HL-60 (cell line): Measurements from ENCODE around the gene SPACA4.
A peak's percentile ranks its signal among the peaks of the same experiment; 100 is the strongest.

Source experiments
- DNase-seq, 2 experiments: peaks; one replicate each; pipeline ENCODE4 v3.0.0-alpha.2; 2010 to 2020; ENCODE audit warnings: low read depth in 1 of 2, low spot score in 1 of 2
- H3K27ac ChIP-seq: fragments of 250-450 bp; sonication (Bioruptor Pico); replicated peaks from 2 replicates; pipeline ENCODE4 v1.5.1; 2020; ENCODE audit warnings: mild to moderate bottlenecking, moderate library complexity
- H3K27me3 ChIP-seq: fragments of 250-450 bp; sonication (Bioruptor Pico); 2 replicates; pipeline ENCODE4 v1.5.1; 2021; ENCODE audit warnings: mild to moderate bottlenecking, moderate library complexity; ENCODE audit not compliant: insufficient read depth, poor library complexity, severe bottlenecking
- H3K4me3 ChIP-seq: replicated peaks from 2 replicates; pipeline ENCODE4 v1.5.1; 2011; ENCODE audit warnings: mild to moderate bottlenecking, control low read depth, low read length; ENCODE audit not compliant: insufficient read depth
- GABPA ChIP-seq: IDR thresholded peaks from 2 replicates; pipeline ENCODE4 v1.6.1; 2012; ENCODE audit warnings: low read depth
- POLR2AphosphoS5 ChIP-seq: IDR thresholded peaks from 2 replicates; pipeline ENCODE4 v1.6.1; 2012; ENCODE audit warnings: low read depth
- SPI1 ChIP-seq: IDR thresholded peaks from 2 replicates; pipeline ENCODE4 v1.6.1; 2012; ENCODE audit warnings: low read depth, mild to moderate bottlenecking, borderline replicate concordance
- TF ChIP-seq, protein P1 (sequence below): IDR thresholded peaks from 2 replicates; pipeline ENCODE4 v1.6.1; 2012; ENCODE audit warnings: low read depth; ENCODE audit not compliant: insufficient replicate concordance
- TF ChIP-seq, protein P2 (sequence below): IDR thresholded peaks from one replicate; pipeline ENCODE4 v1.5.1; 2011; ENCODE audit warnings: low read length, control low read depth, inconsistent platforms; ENCODE audit not compliant: insufficient read depth

Gene SPACA4

GRCh38 chr19:48634424-48635262 is 28.1 kb downstream of the SPACA4 start:
- Histone ChIP-seq H3K4me3 (peak overlapping the region; percentile 87), H3K27me3 (no peaks in the 10 kb centered on the region), H3K27ac (peak overlapping the region; percentile 67)
- DNase-seq = peak; percentile 93 to 97
- TF ChIP-seq POLR2AphosphoS5 (peak; percentile 78), GABPA (peak; percentile 5; the same call in 1 of the 2 replicates), SPI1 (peak; percentile 15; the same call in 1 of the 2 replicates)
- TF ChIP-seq, protein P1, sequence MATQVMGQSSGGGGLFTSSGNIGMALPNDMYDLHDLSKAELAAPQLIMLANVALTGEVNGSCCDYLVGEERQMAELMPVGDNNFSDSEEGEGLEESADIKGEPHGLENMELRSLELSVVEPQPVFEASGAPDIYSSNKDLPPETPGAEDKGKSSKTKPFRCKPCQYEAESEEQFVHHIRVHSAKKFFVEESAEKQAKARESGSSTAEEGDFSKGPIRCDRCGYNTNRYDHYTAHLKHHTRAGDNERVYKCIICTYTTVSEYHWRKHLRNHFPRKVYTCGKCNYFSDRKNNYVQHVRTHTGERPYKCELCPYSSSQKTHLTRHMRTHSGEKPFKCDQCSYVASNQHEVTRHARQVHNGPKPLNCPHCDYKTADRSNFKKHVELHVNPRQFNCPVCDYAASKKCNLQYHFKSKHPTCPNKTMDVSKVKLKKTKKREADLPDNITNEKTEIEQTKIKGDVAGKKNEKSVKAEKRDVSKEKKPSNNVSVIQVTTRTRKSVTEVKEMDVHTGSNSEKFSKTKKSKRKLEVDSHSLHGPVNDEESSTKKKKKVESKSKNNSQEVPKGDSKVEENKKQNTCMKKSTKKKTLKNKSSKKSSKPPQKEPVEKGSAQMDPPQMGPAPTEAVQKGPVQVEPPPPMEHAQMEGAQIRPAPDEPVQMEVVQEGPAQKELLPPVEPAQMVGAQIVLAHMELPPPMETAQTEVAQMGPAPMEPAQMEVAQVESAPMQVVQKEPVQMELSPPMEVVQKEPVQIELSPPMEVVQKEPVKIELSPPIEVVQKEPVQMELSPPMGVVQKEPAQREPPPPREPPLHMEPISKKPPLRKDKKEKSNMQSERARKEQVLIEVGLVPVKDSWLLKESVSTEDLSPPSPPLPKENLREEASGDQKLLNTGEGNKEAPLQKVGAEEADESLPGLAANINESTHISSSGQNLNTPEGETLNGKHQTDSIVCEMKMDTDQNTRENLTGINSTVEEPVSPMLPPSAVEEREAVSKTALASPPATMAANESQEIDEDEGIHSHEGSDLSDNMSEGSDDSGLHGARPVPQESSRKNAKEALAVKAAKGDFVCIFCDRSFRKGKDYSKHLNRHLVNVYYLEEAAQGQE = no peak
- TF ChIP-seq, protein P2, sequence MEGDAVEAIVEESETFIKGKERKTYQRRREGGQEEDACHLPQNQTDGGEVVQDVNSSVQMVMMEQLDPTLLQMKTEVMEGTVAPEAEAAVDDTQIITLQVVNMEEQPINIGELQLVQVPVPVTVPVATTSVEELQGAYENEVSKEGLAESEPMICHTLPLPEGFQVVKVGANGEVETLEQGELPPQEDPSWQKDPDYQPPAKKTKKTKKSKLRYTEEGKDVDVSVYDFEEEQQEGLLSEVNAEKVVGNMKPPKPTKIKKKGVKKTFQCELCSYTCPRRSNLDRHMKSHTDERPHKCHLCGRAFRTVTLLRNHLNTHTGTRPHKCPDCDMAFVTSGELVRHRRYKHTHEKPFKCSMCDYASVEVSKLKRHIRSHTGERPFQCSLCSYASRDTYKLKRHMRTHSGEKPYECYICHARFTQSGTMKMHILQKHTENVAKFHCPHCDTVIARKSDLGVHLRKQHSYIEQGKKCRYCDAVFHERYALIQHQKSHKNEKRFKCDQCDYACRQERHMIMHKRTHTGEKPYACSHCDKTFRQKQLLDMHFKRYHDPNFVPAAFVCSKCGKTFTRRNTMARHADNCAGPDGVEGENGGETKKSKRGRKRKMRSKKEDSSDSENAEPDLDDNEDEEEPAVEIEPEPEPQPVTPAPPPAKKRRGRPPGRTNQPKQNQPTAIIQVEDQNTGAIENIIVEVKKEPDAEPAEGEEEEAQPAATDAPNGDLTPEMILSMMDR = no peak

GRCh38 chr19:48635263-48635965 is 28.9 kb downstream of the SPACA4 start:
- H3K27ac ChIP-seq = peak overlapping the region; percentile 96
- DNase-seq = peak in 1 of 2 experiments; percentile 58
- H3K4me3 ChIP-seq = peak overlapping the region; percentile 87
- TF ChIP-seq GABPA (no peak), POLR2AphosphoS5 (peak; percentile 24; the same call in 1 of the 2 replicates)
- no peaks in the 10 kb centered on the region for H3K27me3 ChIP-seq

DNA sequence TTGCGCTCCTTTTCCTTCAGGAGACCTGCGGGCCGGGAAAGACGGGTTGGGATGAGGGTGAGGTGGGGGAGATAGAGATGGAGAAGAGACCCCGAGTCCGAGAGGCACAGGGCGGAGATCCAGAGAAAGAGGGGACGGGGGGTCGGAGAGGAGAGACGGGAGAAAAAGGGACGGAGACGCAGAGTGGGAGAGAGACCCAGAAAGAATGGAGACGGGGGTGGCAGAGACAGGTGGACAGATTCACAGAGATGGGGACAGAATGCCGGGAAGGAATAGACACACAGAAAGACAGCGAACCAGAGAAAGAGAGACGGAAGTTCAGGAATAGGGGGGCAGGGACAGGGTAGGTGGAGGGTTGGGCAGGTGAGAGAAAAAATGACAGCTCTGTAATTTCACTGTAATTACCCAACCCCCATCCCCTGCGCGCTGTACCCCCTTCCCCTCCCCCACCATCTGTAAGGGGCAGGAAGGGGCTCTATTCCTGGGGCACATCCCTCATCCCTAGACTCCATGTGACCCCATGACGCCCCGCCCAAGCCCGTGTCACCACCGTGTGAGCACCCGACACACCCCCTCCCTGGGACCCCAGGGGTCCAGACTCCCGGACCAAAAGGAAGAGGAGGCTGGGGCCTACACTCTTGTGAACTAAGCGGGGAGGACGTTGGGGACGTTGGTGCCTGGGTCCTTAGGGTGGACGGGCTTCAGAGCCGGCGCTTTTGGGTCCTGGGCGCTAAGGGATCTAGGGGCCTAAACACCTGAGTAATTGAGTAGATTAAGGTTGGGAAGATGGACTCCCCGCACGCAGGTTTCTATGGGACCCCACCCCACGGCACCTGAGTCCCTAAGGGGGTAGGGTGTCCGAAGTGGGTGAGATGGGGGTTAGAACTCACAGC is 29.7 kb downstream of the SPACA4 start:
- Histone ChIP-seq H3K27me3 (no peaks in the 10 kb centered on the region), H3K27ac (peak overlapping the region; percentile 96), H3K4me3 (peak overlapping the region; percentile 87)
- peak in 1 of 2 experiments; percentile 51 for DNase-seq
- TF ChIP-seq GABPA (no peak), SPI1 (no peak), POLR2AphosphoS5 (no peak)
- TF ChIP-seq, protein P2 = no peak
- TF ChIP-seq, protein P1 = no peak
